ENCODE results near the gene LGI4. TPM values are rescaled to one million over a fixed set of nuclear protein-coding genes. Genes with fewer than 3 reads are reported as not detected.

LGI4 gene
- total RNA-seq, 1 experiment from 2014 or later = 3.2 TPM

- no peak for DNase-seq
- no peak overlapping the region for H2BK12ac ChIP-seq (ENCODE audit: insufficient read length, low read depth, low read length)
- no peaks in the 10 kb centered on the region for H3K79me1 ChIP-seq (ENCODE audit: insufficient read depth, low read depth, low read length, poor library complexity, severe bottlenecking)
- no peak overlapping the region; the same call in 1 of the 2 replicates for H3K14ac ChIP-seq (ENCODE audit: insufficient read depth, low read length)
- no peak for TF ChIP-seq CTCF (conservative IDR thresholded peaks at IDR 0.05)
- no peak overlapping the region for H3K4ac ChIP-seq (ENCODE audit: low read depth, low read length)
- Mint-ChIP-seq H3K9me3 (peaks cover 0 to 3% of the 10 kb centered on the region in 2 experiments; a peak in 4 of 5 replicates), H3K27ac (0 out of 7 replicates have a peak overlapping the region, but pooled peaks of 1 of the 3 experiments have one; percentile 14), H3K27me3 (ENCODE audit: low read depth) (peaks cover 9% of the 10 kb centered on the region), H3K4me1 (peaks cover 5 to 11% of the 10 kb centered on the region in 2 experiments), H3K36me3 (ENCODE audit: insufficient read depth in 1 of 3, low read depth in 3 of 3) (0 out of 7 replicates have a peak, but pooled peaks cover 0 to 4% (median 0%) of the 10 kb centered on the region in 3 experiments), H3K4me3 (no peak overlapping the region)
- H3K4me1 ChIP-seq (ENCODE audit: insufficient read depth, low read length) = no peaks in the 10 kb centered on the region
- no peak overlapping the region for H3K27ac ChIP-seq (ENCODE audit: insufficient read length, low read depth, low read length)
- no peak overlapping the region for H4K8ac ChIP-seq (replicated peaks; ENCODE audit: insufficient read length, low read depth, low read length)
- H3K18ac ChIP-seq (ENCODE audit: insufficient read length, low read depth, low read length) = no peak overlapping the region
- H3K4me2 ChIP-seq (ENCODE audit: insufficient read depth, insufficient read length, low read length) = no peak overlapping the region
- H2BK5ac ChIP-seq (ENCODE audit: insufficient read length, low read length) = no peak overlapping the region
- H2BK15ac ChIP-seq (ENCODE audit: low read depth, low read length) = no peak overlapping the region
- H3K27me3 ChIP-seq (ENCODE audit: insufficient read depth, low read length) = no peaks in the 10 kb centered on the region
- H4K5ac ChIP-seq (ENCODE audit: insufficient read length, low read depth, low read length) = no peak overlapping the region
- H2BK120ac ChIP-seq (ENCODE audit: low read depth, low read length, poor library complexity, severe bottlenecking) = no peak overlapping the region
- H3K9ac ChIP-seq (ENCODE audit: extremely low read depth, insufficient read length, low read length) = no peak overlapping the region
- H4K20me1 ChIP-seq (ENCODE audit: control insufficient read depth, insufficient read depth, insufficient read length) = peaks cover 2% of the 10 kb centered on the region
- no peak overlapping the region for H2AK5ac ChIP-seq (ENCODE audit: insufficient read length, low read length)
- H3K79me2 ChIP-seq (ENCODE audit: insufficient read depth, low read length) = no peaks in the 10 kb centered on the region
- H3K9me3 ChIP-seq (ENCODE audit: control insufficient read depth, low read depth, low read length) = no peaks in the 10 kb centered on the region
- no CpG with 5 or more reads among the region's 16 CpGs for WGBS (ENCODE audit: extremely low coverage, insufficient read length, low lambda C conversion rate)
- H3K23ac ChIP-seq (ENCODE audit: insufficient read length, low read depth, low read length) = no peak overlapping the region
- H3K23me2 ChIP-seq (ENCODE audit: insufficient read length, low read depth, low read length, poor library complexity, severe bottlenecking) = no peaks in the 10 kb centered on the region
- no peak overlapping the region for H3T11ph ChIP-seq (ENCODE audit: low read length)
- no peak overlapping the region for H2AFZ ChIP-seq (ENCODE audit: low read length)
- no peak overlapping the region for H4K91ac ChIP-seq (ENCODE audit: insufficient read length, low read depth, low read length)
- H3K56ac ChIP-seq (ENCODE audit: insufficient read length, low read depth, low read length) = no peak overlapping the region
- no peak overlapping the region for H2BK20ac ChIP-seq (ENCODE audit: low read depth, low read length, poor library complexity, severe bottlenecking)
These were observed 54.2 kb downstream of the LGI4 start for GRCh38 chr19:35080613-35081170.
